K562 (cell line): ENCODE measurements around the gene HIVEP3. TPM values are rescaled to one million over a fixed set of nuclear protein-coding genes. Genes with fewer than 3 reads are reported as not detected.

Experiments
- ATAC-seq: fragments of 200-7000 bp; cut with Tn5 transposase; 3 replicates; pipeline ENCODE4 v1.9.1; 2020; ENCODE audit warnings: moderate library complexity
- BruUV-seq: library from RNA; stranded (reverse); fragments of 400-500 nt; replicated peaks from 2 replicates; lab custom pipeline; 2021; lab: Mats Ljungman, UMichigan
- CTCF ChIA-PET: fragments of 300-600 bp; formaldehyde crosslinking; extraction: SDS; loops from one replicate; lab custom pipeline; 2021; ENCODE audit warnings: low intra/inter-chr PET ratio; lab: Yijun Ruan, JAX
- POLR2A ChIA-PET: fragments of 300-600, 350-650 bp; sonication (Branson Sonifier 250); formaldehyde crosslinking; extraction: SDS; loops from one replicate; lab custom pipeline; 2021; ENCODE audit warnings: antibody characterized with exemption, inconsistent platforms; lab: Yijun Ruan, JAX
- DNase-seq, 4 experiments: peaks; one replicate each; pipeline versions ENCODE4 v3.0.0 to v3.0.0-alpha.2; 2011 to 2018; ENCODE audit warnings: low spot score in 3 of 4, mixed read lengths in 3 of 4; ENCODE audit errors: extremely low read depth in 1 of 4
- FAIRE-seq: peaks from 2 replicates; lab custom pipeline; 2011; peaks lifted over from hg19 to GRCh38; lab: Jason Lieb, UNC
- H2AFZ ChIP-seq: 2 replicates; pipeline ENCODE4 v1.6.0; 2011; ENCODE audit warnings: low read depth, low read length, control low read depth, inconsistent platforms
- H3K27ac ChIP-seq: fragments of 200-600 bp; 3 replicates; pipeline ENCODE4 v1.8.0; 2011; ENCODE audit warnings: low read depth, mild to moderate bottlenecking, control low read depth, inconsistent platforms, low read length, moderate library complexity, mixed read lengths; ENCODE audit errors: extremely low read depth
- H3K27me3 ChIP-seq, 2 experiments: fragments of 300-600 bp in 1 of 2; 2 replicates in 1 of 2; 3 replicates in 1 of 2; pipeline versions ENCODE4 v1.6.0 to v1.8.0; 2011; ENCODE audit warnings: inconsistent platforms in 2 of 2, low read length in 2 of 2, mild to moderate bottlenecking in 1 of 2, mixed read lengths in 1 of 2, moderate library complexity in 1 of 2; ENCODE audit not compliant: control insufficient read depth in 2 of 2, insufficient read depth in 2 of 2
- H3K36me3 ChIP-seq: fragments of 300-600 bp; 3 replicates; pipeline ENCODE4 v1.8.0; 2011; ENCODE audit warnings: mild to moderate bottlenecking, low read length, inconsistent platforms; ENCODE audit not compliant: control insufficient read depth, insufficient read depth
- H3K4me1 ChIP-seq, 2 experiments: fragments of 200-600 bp in 1 of 2; replicated peaks in 1 of 2; 2 replicates in 1 of 2; 3 replicates in 1 of 2; pipeline versions ENCODE4 v1.5.1 to v1.8.0; 2011; ENCODE audit warnings: inconsistent platforms in 2 of 2, low read length in 2 of 2, mild to moderate bottlenecking in 1 of 2, mixed read lengths in 1 of 2, moderate library complexity in 1 of 2; ENCODE audit not compliant: control insufficient read depth in 2 of 2, insufficient read depth in 2 of 2
- H3K4me2 ChIP-seq: 2 replicates; pipeline ENCODE4 v1.6.1; 2011; ENCODE audit warnings: low read length, control low read depth, inconsistent platforms, mixed read lengths; ENCODE audit not compliant: insufficient read depth
- H3K4me3 ChIP-seq: fragments of 200-600 bp; sonication (generic), shearing (Covaris generic); 2 replicates; pipeline ENCODE4 v1.5.1; 2016; ENCODE audit warnings: control low read depth, inconsistent platforms
- H3K79me2 ChIP-seq: fragments of 200-600 bp; 3 replicates; pipeline ENCODE4 v1.8.0; 2011; ENCODE audit warnings: low read length, inconsistent platforms; ENCODE audit not compliant: control insufficient read depth, insufficient read depth
- H3K9ac ChIP-seq, 2 experiments: 2 replicates each; pipeline versions ENCODE4 v1.6.0 to v1.6.1; 2011; ENCODE audit warnings: low read depth in 2 of 2, low read length in 2 of 2, control low read depth in 1 of 2, inconsistent platforms in 1 of 2, mild to moderate bottlenecking in 1 of 2, mixed read lengths in 1 of 2; ENCODE audit not compliant: insufficient read depth in 1 of 2
- H3K9me1 ChIP-seq: one replicate; pipeline ENCODE4 v1.6.0; 2011; ENCODE audit warnings: inconsistent platforms, mild to moderate bottlenecking, low read length, moderate library complexity; ENCODE audit not compliant: control insufficient read depth, insufficient read depth
- H3K9me3 ChIP-seq: replicated peaks from 2 replicates; pipeline ENCODE4 v1.5.1; 2011; ENCODE audit warnings: low read depth, low read length, inconsistent platforms; ENCODE audit not compliant: control insufficient read depth, insufficient read depth
- H4K20me1 ChIP-seq: replicated peaks from 2 replicates; pipeline ENCODE4 v1.6.1; 2011; ENCODE audit warnings: low read length, inconsistent platforms, mixed read lengths; ENCODE audit not compliant: control insufficient read depth, insufficient read depth
- CEBPG ChIP-seq, 3 experiments: fragments of 200-800 bp in 1 of 3; sonication (Bioruptor generic) in 1 of 3; sonication (generic) in 1 of 3; formaldehyde crosslinking in 1 of 3; IDR thresholded peaks in 2 of 3; conservative IDR thresholded peaks in 1 of 3; 2 replicates each; pipeline versions ENCODE4 v1.6.1 to v1.8.0; 2016 to 2022; ENCODE audit warnings: missing compliant biosample characterization in 2 of 3, missing genetic modification characterization in 2 of 3, mild to moderate bottlenecking in 1 of 3, missing genetic modification reagents in 1 of 3
- ESRRB ChIP-seq: fragments of 250-450 bp; sonication (Bioruptor Pico); IDR thresholded peaks from 2 replicates; pipeline ENCODE4 v1.5.0; 2020; ENCODE audit warnings: mild to moderate bottlenecking, moderate library complexity, borderline replicate concordance
- FOXK2 ChIP-seq, 2 experiments: fragments of 450-650 bp; IDR thresholded peaks in 1 of 2; conservative IDR thresholded peaks in 1 of 2; 2 replicates each; pipeline ENCODE4 v1.6.1; 2016; ENCODE audit warnings: low read depth in 2 of 2, mild to moderate bottlenecking in 1 of 2
- JUND ChIP-seq, 2 experiments: IDR thresholded peaks; 2 replicates in 1 of 2; 3 replicates in 1 of 2; pipeline ENCODE4 v1.6.1; 2011; ENCODE audit warnings: borderline replicate concordance in 2 of 2, low read depth in 2 of 2, low read length in 2 of 2, improper control_type of control experiment in 1 of 2, missing biosample characterization in 1 of 2, missing genetic modification characterization in 1 of 2, missing genetic modification reagents in 1 of 2
- MYBL2 ChIP-seq, 2 experiments: fragments of 450-650 bp in 1 of 2; sonication (generic) in 1 of 2; formaldehyde crosslinking in 1 of 2; IDR thresholded peaks; 2 replicates each; pipeline versions ENCODE4 v1.6.1 to v1.8.1; 2017 to 2022; ENCODE audit warnings: borderline replicate concordance in 1 of 2, inconsistent platforms in 1 of 2, low read depth in 1 of 2, mild to moderate bottlenecking in 1 of 2, missing genetic modification reagents in 1 of 2, moderate library complexity in 1 of 2
- NR4A1 ChIP-seq, 2 experiments: fragments of 250-450 bp in 1 of 2; fragments of 450-650 bp in 1 of 2; sonication (Bioruptor Pico) in 1 of 2; IDR thresholded peaks; 2 replicates each; pipeline versions ENCODE4 v1.4.0 to v1.6.1; 2016 to 2020; ENCODE audit warnings: mild to moderate bottlenecking in 2 of 2, missing compliant biosample characterization in 1 of 2, missing genetic modification characterization in 1 of 2, moderate library complexity in 1 of 2
- WGBS: fragments of 100-300 bp; shearing (Covaris generic); methylation state at CpG from one replicate; pipeline ENCODE4 v1.1.6; 2016; ENCODE audit warnings: low coverage, mixed read lengths; ENCODE audit not compliant: insufficient coverage; ENCODE audit errors: missing lambda C conversion rate; 5-methylcytosine and 5-hydroxymethylcytosine counted together
- in situ Hi-C: fragments of 300-500 bp; cut with MboI; formaldehyde crosslinking; loops from 4 replicates; pipeline ENCODE4 v1.15.0; 2018; ENCODE audit warnings: inconsistent platforms, mixed read lengths
- intact Hi-C: fragments of 100-400 bp; cut with micrococcal nuclease; formaldehyde crosslinking; loops from 2 replicates; pipeline ENCODE4 v1.14.2; 2022
- polyA plus RNA-seq, 8 experiments: library from polyadenylated mRNA; depleted of rRNA in 4 of 8; stranded (reverse) in 5 of 8; unstranded in 3 of 8; fragments of >200 nt; fragmentation: Nextera tagmentation in 2 of 8; fragmentation: Illumina TruSeq in 1 of 8; extraction: Ambion mirVana in 2 of 8; extraction: Trizol in 1 of 8; gene quantifications; 2 replicates each; pipeline versions ENCODE4 v1.2.1 to v1.2.3, GENCODE V29; 2011 to 2014; ENCODE audit warnings: inconsistent platforms in 1 of 8, missing spikeins in 1 of 8
- total RNA-seq, 7 experiments: library from RNA; depleted of rRNA in 6 of 7; stranded (reverse); fragments of >200 nt in 6 of 7; fragmentation: Illumina TruSeq in 2 of 7; extraction: Trizol in 2 of 7; gene quantifications; 2 replicates each; pipeline versions ENCODE4 v1.2.1 to v1.2.3, GENCODE V29; 2011 to 2021; ENCODE audit warnings: low replicate concordance in 1 of 7
- TF ChIP-seq, protein P1 (sequence below): sonication (generic); formaldehyde crosslinking; IDR thresholded peaks from 2 replicates; pipeline ENCODE4 v1.8.0; 2023; ENCODE audit warnings: mild to moderate bottlenecking, missing genetic modification reagents

HIVEP3 gene
- total and polyA plus RNA-seq, 9 of the 15 experiments (the other 6 are each of a cell fraction or from before 2014, with no cell fraction given): 0.09 to 0.58 (median 0.34) TPM; not detected in 1

DNA sequence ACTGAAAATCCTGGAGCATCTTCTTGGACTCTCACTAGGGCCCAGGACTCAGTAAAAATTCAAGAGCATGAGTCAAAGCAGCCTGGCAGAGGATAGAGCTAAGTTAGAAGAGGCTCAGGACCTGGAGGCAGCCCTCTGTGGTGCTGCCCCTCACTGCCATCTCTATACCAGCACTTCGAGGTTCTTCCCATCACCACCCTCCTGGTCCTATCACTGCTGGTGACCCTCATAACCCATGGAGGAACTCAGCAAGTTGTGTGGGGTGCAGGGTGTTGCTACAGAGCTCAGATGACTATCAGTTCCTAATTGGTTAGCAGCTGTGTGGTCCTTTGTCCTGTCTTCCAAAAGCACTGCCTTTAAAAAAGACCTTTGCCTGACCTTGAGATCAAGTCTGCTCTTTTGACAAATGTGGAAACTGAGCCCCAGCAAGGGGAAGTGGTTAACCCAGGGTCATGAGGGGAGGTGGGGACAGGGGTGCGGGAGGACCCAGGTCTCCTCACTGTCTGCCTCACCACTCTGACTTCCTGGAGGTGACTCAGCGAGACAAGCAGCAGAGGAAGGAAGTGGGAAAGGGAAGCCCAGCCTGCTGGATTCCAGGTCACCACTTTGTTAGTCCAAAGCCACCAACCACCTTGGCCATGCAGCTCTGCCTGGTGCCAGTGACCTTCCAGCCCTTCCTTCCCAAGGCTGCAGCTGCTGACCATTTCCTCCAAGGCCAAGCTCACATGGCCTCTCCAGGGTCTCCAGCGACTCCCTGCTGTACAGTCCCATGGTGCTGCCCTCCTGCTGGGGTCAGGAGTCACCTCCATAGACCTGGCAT, 234.8 kb downstream of the HIVEP3 start:
- DNase-seq: peak in 3 of 4 experiments; percentile 23 to 27 (median 26)
- peak overlapping the region; percentile 2; the same call in 1 of the 2 replicates for H3K4me2 ChIP-seq
- WGBS: 0% methylated on average over 4 of the region's 4 CpGs
- intact Hi-C loops: no loop called here
- no peaks in the 10 kb centered on the region for H3K79me2 ChIP-seq
- FAIRE-seq: peak; percentile 48
- H3K36me3 ChIP-seq: no peaks in the 10 kb centered on the region
- H3K4me1 ChIP-seq: peaks cover 5 to 9% of the 10 kb centered on the region in 2 experiments; a peak in 4 of 5 replicates
- peaks cover 6 to 34% of the 10 kb centered on the region in 2 experiments; a peak in 4 of 5 replicates for H3K27me3 ChIP-seq
- no peak overlapping the region for H3K27ac ChIP-seq
- CTCF ChIA-PET: no interaction called here
- H3K9ac ChIP-seq: no peak overlapping the region
- peak; percentile 50; the same call in 2 of the 3 replicates for ATAC-seq
- H3K9me1 ChIP-seq: peaks cover 2% of the 10 kb centered on the region
- H4K20me1 ChIP-seq: no peaks in the 10 kb centered on the region
- no peak overlapping the region for H3K4me3 ChIP-seq
- in situ Hi-C loops: no loop called here
- no peaks in the 10 kb centered on the region for H3K9me3 ChIP-seq
- POLR2A ChIA-PET: interaction anchor here (0.6 to 2.1 kb wide), 4 partner anchors 8 to 943 kb away, joined by 3 to 6 read pairs (median 4); no protein-coding TSS in a partner anchor
- no TSS peak for BruUV-seq
- H2AFZ ChIP-seq: peak overlapping the region; percentile 77
- no peak for TF ChIP-seq MYBL2 (IDR thresholded peaks at IDR 0.05; ENCODE audit: low read depth)
- TF ChIP-seq MYBL2 (CRISPR knock-in tag; IDR thresholded peaks at IDR 0.05; ENCODE audit: borderline replicate concordance): no peak
- no peak for TF ChIP-seq CEBPG (CRISPR knock-in tag; IDR thresholded peaks at IDR 0.05)
- 0 out of 4 replicates have a peak, but pooled peaks of 1 of the 2 experiments have one; percentile 24 for TF ChIP-seq CEBPG (tag; conservative IDR thresholded peaks at IDR 0.05 in 1 of 2, IDR thresholded peaks at IDR 0.05 in 1 of 2)
- TF ChIP-seq JUND (IDR thresholded peaks at IDR 0.05; ENCODE audit: borderline replicate concordance, low read depth, low read length): peak; percentile 30; the same call in 1 of the 2 replicates
- TF ChIP-seq JUND (tag; IDR thresholded peaks at IDR 0.05; ENCODE audit: borderline replicate concordance, low read depth, low read length): peak; percentile 37; the same call in 1 of the 3 replicates
- TF ChIP-seq, protein P1, sequence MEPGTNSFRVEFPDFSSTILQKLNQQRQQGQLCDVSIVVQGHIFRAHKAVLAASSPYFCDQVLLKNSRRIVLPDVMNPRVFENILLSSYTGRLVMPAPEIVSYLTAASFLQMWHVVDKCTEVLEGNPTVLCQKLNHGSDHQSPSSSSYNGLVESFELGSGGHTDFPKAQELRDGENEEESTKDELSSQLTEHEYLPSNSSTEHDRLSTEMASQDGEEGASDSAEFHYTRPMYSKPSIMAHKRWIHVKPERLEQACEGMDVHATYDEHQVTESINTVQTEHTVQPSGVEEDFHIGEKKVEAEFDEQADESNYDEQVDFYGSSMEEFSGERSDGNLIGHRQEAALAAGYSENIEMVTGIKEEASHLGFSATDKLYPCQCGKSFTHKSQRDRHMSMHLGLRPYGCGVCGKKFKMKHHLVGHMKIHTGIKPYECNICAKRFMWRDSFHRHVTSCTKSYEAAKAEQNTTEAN (CRISPR knock-in tag): no peak
- no peak for TF ChIP-seq FOXK2 (conservative IDR thresholded peaks at IDR 0.05 in 1 of 2, IDR thresholded peaks at IDR 0.05 in 1 of 2; ENCODE audit: low read depth in 2 of 2)
- TF ChIP-seq NR4A1 (CRISPR knock-in tag; IDR thresholded peaks at IDR 0.05): no peak
- TF ChIP-seq NR4A1 (tag; IDR thresholded peaks at IDR 0.05): peak; percentile 42; the same call in 1 of the 2 replicates
- no peak for TF ChIP-seq ESRRB (CRISPR knock-in tag)
